Muscle of leg (tissue), 11 donors: Measurements from ENCODE around the gene PPP3CB. TPM values are rescaled to one million over a fixed set of nuclear protein-coding genes. Genes with fewer than 3 reads are reported as not detected.

Source experiments
- DNase-seq: peaks from one replicate; pipeline ENCODE4 v3.0.0; 2013
- H3K27ac ChIP-seq: one replicate; pipeline ENCODE4 v1.5.1; 2013; ENCODE audit warnings: mild to moderate bottlenecking, low read length, control low read depth
- H3K27me3 ChIP-seq: one replicate; pipeline ENCODE4 v1.6.1; 2013; ENCODE audit warnings: low read length; ENCODE audit not compliant: control insufficient read depth, insufficient read depth
- H3K36me3 ChIP-seq: one replicate; pipeline ENCODE4 v1.6.1; 2013; ENCODE audit warnings: low read length; ENCODE audit not compliant: control insufficient read depth, insufficient read depth
- H3K4me1 ChIP-seq: one replicate; pipeline ENCODE4 v1.6.1; 2013; ENCODE audit warnings: low read length; ENCODE audit not compliant: control insufficient read depth, insufficient read depth
- H3K4me3 ChIP-seq: one replicate; pipeline ENCODE4 v1.5.1; 2013; ENCODE audit warnings: low read length, control low read depth
- H3K9me3 ChIP-seq: replicated peaks from 2 replicates; pipeline ENCODE4 v1.6.1; 2013; ENCODE audit warnings: low read depth, low read length; ENCODE audit not compliant: control insufficient read depth
- WGBS: methylation state at CpG from one replicate; pipeline ENCODE4 v1.1.5; 2013; ENCODE audit warnings: missing lambda C conversion rate; ENCODE audit not compliant: insufficient coverage; 5-methylcytosine and 5-hydroxymethylcytosine counted together
- polyA plus RNA-seq, 8 donors: library from polyadenylated mRNA; unstranded; fragments of 120-200 nt; gene quantifications; one replicate each; pipeline versions ENCODE4 v1.2.1 to v1.2.3, GENCODE V29; 2013; ENCODE audit warnings: inconsistent platforms in 1 of 8, low replicate concordance in 1 of 8; ENCODE audit not compliant: insufficient read length in 8 of 8, insufficient read depth in 1 of 8
- total RNA-seq: library from RNA; stranded (reverse); fragments of 120-200 nt; gene quantifications from one replicate; pipeline ENCODE4 v1.2.4, GENCODE V29; 2013

PPP3CB gene
- total and polyA plus RNA-seq, 9 donors, result 72.0 to 163 (median 125) TPM

DNA sequence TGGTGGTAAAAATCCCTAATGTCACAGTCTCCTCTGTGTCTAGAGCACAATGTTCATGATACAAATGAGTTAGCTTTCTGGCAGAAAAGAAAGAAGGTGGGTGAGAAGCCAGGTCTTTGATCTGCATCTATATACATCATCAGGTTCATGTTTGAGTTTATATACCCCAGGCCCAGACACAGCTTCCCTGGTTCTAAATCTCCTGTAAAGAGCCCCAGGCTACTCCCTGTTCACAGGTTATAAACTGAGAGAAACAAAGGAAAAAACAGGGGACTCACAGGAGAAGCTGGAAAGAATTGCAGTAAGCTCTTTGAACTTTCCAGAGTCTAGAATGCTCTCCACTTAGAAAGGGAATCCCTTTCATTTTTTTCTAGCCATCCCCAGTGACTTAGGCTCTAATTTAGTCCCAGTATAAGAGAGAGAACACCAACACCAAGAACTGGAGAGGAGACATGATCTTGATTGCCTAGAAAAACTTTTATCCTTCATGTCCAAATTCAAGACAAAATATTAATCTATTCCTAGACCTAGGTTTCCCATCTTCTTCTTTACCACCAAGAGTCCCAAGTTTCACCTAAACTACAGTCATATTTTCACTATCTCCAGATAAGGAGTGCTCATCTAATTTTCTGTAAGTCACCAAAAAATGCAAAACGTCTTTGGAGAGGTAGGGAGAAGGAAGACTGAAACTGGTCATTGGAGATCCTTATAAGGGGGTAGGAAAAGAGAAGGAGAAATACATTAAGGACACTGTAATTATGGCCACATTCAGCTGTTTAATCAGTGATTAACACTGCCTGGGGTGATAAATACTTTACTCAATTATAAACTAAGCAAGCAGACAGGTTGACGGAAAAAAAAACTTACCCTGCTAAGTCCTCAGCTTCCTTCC lies 62.9 kb downstream of the PPP3CB start:
- Histone ChIP-seq H3K9me3 (no peaks in the 10 kb centered on the region), H3K27ac (peak overlapping the region; percentile 59), H3K4me3 (peak overlapping the region; percentile 10), H3K36me3 (peaks cover 16% of the 10 kb centered on the region), H3K4me1 (no peaks in the 10 kb centered on the region), H3K27me3 (no peaks in the 10 kb centered on the region)
- DNase-seq, result no peak
- WGBS, result no CpG with 5 or more reads among the region's 2 CpGs

DNA sequence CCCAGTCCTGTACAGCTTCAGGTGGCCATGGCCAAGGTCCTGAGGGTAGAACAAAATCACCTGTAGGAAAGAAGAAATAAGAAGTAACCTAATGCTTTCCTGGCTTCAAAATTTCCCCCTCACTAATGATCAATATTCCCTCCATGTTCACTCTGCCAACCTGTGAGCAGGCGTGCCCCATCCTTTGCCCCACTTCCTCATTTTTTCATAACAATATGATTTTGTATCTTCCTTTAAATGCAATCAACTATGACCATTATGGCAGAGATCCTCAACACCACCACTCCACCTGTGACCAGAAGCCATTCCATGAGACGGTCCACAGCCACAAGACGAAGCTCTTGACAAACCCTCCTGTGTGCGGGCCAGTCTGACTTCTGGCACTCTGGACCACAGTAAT lies 69.5 kb downstream of the PPP3CB start:
- no peaks in the 10 kb centered on the region for H3K9me3 ChIP-seq
- H3K4me1 ChIP-seq, result no peaks in the 10 kb centered on the region
- H3K4me3 ChIP-seq, result no peak overlapping the region
- H3K27me3 ChIP-seq, result no peaks in the 10 kb centered on the region
- H3K27ac ChIP-seq, result no peak overlapping the region
- WGBS, result 100% methylated on average over 1 of the region's 4 CpGs
- peaks cover 54% of the 10 kb centered on the region for H3K36me3 ChIP-seq
- no peak for DNase-seq

DNA sequence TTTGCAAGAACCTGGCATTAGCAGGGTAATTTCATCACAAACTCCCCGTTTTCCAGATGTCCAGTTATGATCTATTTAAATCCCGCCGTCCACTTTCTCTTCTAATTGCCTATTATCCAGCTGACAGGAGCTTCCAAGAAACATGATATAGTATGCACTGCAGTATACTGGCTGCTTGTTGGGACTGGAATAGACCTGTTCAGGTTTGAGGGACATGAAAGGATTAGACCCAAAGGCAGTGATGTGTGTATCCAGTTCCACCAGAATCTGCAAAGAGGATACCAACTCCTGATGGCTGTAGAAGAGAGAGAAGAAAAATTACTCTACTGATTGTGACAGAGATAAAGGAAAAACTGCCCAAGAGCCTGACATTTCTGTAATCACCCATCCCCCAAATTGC lies 71.3 kb downstream of the PPP3CB start:
- Histone ChIP-seq H3K27ac (no peak overlapping the region), H3K36me3 (peaks cover 56% of the 10 kb centered on the region), H3K27me3 (no peaks in the 10 kb centered on the region), H3K4me1 (no peaks in the 10 kb centered on the region), H3K4me3 (no peak overlapping the region), H3K9me3 (no peaks in the 10 kb centered on the region)
- no peak for DNase-seq
- WGBS, result no CpG with 5 or more reads among the region's 3 CpGs

DNA sequence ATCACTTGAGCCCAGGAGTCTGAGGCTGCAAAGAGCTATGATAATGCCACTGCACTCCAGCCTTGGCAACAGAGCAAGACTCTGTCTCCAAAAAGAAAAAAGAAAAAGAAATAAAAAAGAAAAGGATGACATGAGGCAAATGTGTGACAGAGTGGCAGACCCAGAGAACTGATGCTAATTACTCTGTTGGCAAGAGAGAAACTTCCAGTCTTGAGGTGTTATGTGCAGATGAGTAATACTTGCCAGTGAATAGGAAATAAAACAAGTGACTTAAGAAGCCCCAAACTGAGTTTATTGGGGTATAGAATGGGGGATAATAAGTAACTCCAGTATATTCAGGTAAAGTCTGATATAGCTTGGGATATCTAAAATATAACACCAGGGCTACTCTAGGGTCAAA lies 72.5 kb downstream of the PPP3CB start:
- DNase-seq, result no peak
- H3K36me3 ChIP-seq, result peaks cover 55% of the 10 kb centered on the region
- H3K9me3 ChIP-seq, result no peaks in the 10 kb centered on the region
- H3K27me3 ChIP-seq, result no peaks in the 10 kb centered on the region
- no peak overlapping the region for H3K4me3 ChIP-seq
- no peaks in the 10 kb centered on the region for H3K4me1 ChIP-seq
- H3K27ac ChIP-seq, result no peak overlapping the region

DNA sequence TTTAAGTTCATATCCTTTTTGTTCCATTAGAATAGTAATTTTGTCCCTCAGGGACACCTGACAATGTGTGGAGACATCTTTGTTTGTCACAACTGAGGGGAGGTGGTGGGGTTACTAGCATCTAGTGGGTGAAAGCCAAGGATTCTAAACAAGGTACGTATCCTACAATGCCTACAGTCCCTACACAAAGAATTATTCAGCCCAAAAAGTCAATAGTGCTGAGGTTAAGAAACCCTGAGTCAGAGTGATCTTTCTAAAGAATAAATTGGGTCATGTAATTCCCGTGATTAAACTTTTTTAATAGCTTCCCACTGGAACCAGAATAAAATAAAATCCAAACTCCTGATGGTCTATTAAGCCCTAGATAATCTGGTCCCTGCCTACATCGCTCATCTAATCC lies 79.3 kb downstream of the PPP3CB start:
- Histone ChIP-seq H3K4me3 (no peak overlapping the region), H3K9me3 (no peaks in the 10 kb centered on the region), H3K27me3 (peaks cover 2% of the 10 kb centered on the region), H3K36me3 (peaks cover 3% of the 10 kb centered on the region), H3K4me1 (peaks cover 17% of the 10 kb centered on the region), H3K27ac (no peak overlapping the region)
- 83% methylated on average over 1 of the region's 3 CpGs for WGBS
- no peak for DNase-seq

DNA sequence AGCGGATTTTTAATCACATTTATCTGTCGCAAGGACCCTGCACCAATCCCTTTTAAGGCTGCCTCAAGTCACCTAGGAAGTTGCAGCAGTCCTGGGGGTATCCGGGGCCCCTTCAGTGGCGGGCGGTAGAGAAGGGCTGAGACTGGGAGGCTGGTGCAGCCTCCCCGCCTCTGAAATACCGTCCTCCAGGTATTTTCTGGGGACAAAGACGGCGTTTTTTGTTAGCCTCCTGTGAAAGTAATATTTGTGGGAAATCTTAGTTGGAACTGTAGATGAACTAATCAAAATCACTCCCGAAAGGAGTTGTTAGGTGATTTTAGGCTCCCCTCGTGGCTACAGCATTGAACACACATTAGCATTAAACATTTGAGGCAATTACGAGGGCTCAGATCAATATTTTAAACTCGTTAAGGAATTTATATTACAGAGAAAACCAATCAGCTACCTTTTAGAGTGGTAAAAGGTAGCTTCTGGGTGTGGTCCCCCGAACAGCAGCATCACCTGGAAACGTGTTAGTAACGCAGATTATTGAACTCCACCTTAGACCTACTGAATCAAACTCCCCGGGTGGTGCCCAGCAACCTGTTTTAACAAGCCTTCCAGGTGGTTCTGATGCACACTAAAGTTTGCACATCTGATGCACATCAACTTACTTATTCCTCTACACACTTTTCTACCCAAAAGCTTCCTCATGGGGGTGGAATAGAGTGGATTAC lies 81.4 kb downstream of the PPP3CB start:
- Histone ChIP-seq H3K27me3 (peaks cover 2% of the 10 kb centered on the region), H3K27ac (peak overlapping the region; percentile 81), H3K36me3 (no peaks in the 10 kb centered on the region), H3K4me1 (peaks cover 17% of the 10 kb centered on the region), H3K4me3 (peak overlapping the region; percentile 93), H3K9me3 (no peaks in the 10 kb centered on the region)
- DNase-seq, result no peak
- 0% methylated on average over 4 of the region's 17 CpGs for WGBS

DNA sequence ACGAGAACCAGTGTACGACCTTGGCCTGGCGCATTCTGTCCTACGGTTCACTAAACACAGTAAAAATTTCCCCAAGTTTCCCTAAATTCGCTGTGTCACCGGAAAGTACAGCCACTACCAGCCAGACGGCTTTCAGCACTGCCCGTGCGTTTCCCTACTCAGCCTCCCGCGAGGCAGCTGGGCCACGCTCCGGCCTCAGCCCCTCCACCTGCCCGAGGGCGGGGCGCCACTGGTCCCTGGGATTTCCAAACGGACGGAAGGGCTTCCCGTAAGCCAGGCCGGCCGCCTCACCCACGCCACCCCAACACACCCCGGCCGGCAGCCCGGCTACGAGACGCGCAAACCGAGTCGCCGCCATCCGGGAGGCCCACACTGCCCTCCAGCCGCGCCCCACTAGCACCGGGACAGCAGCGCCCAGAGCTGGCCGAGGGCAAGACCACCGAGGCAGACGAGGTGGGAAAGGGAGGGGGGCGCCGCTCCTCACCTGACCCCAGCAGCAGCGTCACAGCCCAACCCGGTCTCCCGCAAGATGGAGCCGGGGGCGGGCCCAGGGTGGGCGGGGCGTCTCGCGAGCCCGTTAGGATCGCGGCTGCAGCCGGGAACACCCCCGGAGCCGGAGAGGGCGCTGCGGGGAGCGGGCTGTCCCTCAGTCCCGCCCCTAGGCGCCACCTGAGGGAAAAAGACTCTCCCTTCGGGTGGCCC lies 82.1 kb downstream of the PPP3CB start, which contains the start of gene ANXA7:
Gene ANXA7, minus strand, starts transcription at position 531 of the 702 bp plus-strand sequence. CDS start 13,202 bp downstream, outside the sequence.
- Histone ChIP-seq H3K27ac (peak within 1 kb of the TSS; percentile 97), H3K36me3 (no peaks in the 10 kb centered on the region), H3K4me1 (peaks cover 17% of the 10 kb centered on the region), H3K27me3 (peaks cover 2% of the 10 kb centered on the region), H3K9me3 (no peaks in the 10 kb centered on the region), H3K4me3 (peak within 1 kb of the TSS; percentile 93)
- DNase-seq, result peak; percentile 97
- under 1% methylated on average over 59 of the region's 62 CpGs for WGBS

DNA sequence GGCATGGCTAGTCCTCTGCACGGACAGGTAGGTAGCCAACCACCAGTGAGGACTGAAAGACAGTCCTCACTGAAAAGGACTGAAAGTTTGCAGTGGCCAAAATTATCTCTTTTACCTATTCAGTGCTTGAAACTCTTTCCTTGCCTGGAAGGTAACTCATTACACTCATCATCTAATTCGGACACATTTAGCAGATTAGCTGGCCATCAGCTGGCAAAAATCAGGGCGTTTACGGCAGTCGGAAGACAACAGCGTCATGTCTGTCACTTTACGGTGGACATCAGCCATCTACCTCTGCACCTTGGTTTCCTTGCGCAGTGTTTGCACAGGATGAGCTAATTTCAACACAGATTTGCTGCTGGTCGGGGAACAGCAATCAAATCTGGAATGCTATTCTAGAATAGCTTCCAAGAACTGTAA lies 82.7 kb downstream of the PPP3CB start:
- WGBS, result 2% methylated on average over 9 of the region's 9 CpGs
- Histone ChIP-seq H3K4me1 (peaks cover 17% of the 10 kb centered on the region), H3K27ac (peak overlapping the region; percentile 97), H3K27me3 (peaks cover 2% of the 10 kb centered on the region), H3K4me3 (peak overlapping the region; percentile 93), H3K36me3 (no peaks in the 10 kb centered on the region), H3K9me3 (no peaks in the 10 kb centered on the region)
- no peak for DNase-seq

DNA sequence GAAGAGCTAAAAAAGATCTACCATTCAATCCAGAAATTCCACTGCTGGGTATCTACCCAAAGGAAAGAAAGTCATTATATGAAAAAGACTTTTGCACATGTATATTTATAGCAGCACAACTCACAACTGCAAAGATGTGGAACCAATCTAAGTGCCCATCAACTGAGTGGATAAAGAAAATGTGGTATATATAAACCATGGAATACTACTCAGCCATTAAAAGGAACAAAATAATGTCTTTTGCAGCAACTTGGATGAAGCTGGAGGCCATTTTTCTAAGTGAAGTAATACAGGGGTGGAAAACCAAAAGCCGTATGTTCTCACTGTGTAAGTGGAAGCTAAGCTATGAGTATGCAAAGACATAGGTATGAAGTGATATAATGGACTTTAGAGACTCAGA lies 84.9 kb downstream of the PPP3CB start:
- peaks cover 2% of the 10 kb centered on the region for H3K27me3 ChIP-seq
- peaks cover 4% of the 10 kb centered on the region for H3K36me3 ChIP-seq
- no peak overlapping the region for H3K27ac ChIP-seq
- H3K9me3 ChIP-seq, result no peaks in the 10 kb centered on the region
- H3K4me3 ChIP-seq, result no peak overlapping the region
- peaks cover 17% of the 10 kb centered on the region for H3K4me1 ChIP-seq
- no peak for DNase-seq
- no CpG with 5 or more reads among the region's 1 CpG for WGBS
